Neuron (in vitro differentiated cells): ENCODE measurements around the gene NFATC3.

ENCODE experiments used
- H2AFZ ChIP-seq: one replicate; pipeline ENCODE4 v1.6.1; 2013; ENCODE audit warnings: low read depth, mild to moderate bottlenecking, inconsistent platforms, low read length, moderate library complexity
- H3K27me3 ChIP-seq: one replicate; pipeline ENCODE4 v1.6.1; 2013; ENCODE audit warnings: low read length; ENCODE audit not compliant: insufficient read depth
- H3K36me3 ChIP-seq: one replicate; pipeline ENCODE4 v1.6.1; 2013; ENCODE audit warnings: low read length; ENCODE audit not compliant: insufficient read depth
- H3K4me1 ChIP-seq: one replicate; pipeline ENCODE4 v1.6.1; 2013; ENCODE audit warnings: low read length; ENCODE audit not compliant: insufficient read depth
- H3K4me3 ChIP-seq: 2 replicates; pipeline ENCODE4 v1.5.1; 2013; ENCODE audit warnings: mild to moderate bottlenecking, low read length, moderate library complexity
- H3K9me3 ChIP-seq: one replicate; pipeline ENCODE4 v1.6.1; 2013; ENCODE audit warnings: low read length

NFATC3 gene

GRCh38 chr16:68065716-68066305 lies 19.4 kb upstream of the NFATC3 start:
- peaks cover 22% of the 10 kb centered on the region for H3K36me3 ChIP-seq

GRCh38 chr16:68066763-68067162 lies 18.4 kb upstream of the NFATC3 start:
- Histone ChIP-seq H3K9me3 (no peaks in the 10 kb centered on the region), H3K4me3 (no peak overlapping the region), H3K4me1 (peaks cover 20% of the 10 kb centered on the region), H2AFZ (no peak overlapping the region), H3K27me3 (no peaks in the 10 kb centered on the region), H3K36me3 (peaks cover 23% of the 10 kb centered on the region)

More at GRCh38 chr16:68065716-68066305, 19.4 kb upstream of the NFATC3 start:
- Histone ChIP-seq H2AFZ (no peak overlapping the region), H3K27me3 (no peaks in the 10 kb centered on the region), H3K4me1 (peaks cover 20% of the 10 kb centered on the region), H3K9me3 (no peaks in the 10 kb centered on the region), H3K4me3 (no peak overlapping the region)

DNA sequence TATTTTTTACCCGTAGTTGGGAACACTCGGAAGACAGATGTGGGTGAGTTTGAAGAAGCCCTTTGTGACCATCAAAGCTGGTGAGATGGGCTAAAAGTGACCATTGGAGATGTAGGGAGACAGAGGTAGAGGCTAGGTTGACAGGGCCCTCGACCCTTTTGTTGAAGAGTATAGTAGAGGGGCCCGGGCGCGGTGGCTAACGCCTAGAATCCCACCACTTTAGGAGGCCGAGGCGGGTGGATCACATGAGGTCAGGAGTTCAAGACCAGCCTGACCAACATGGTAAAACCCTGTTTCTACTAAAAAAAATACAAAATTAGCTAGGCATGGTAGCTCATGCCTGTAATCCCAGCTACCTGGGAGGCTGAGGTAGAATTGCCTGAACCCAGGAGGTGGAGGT lies 16.2 kb upstream of the NFATC3 start:
- Histone ChIP-seq H2AFZ (no peak overlapping the region), H3K36me3 (peaks cover 37% of the 10 kb centered on the region), H3K9me3 (no peaks in the 10 kb centered on the region), H3K4me3 (no peak overlapping the region), H3K27me3 (no peaks in the 10 kb centered on the region), H3K4me1 (peaks cover 20% of the 10 kb centered on the region)

GRCh38 chr16:68069511-68070248 lies 15.5 kb upstream of the NFATC3 start:
- no peak overlapping the region for H2AFZ ChIP-seq
- H3K9me3 ChIP-seq: no peaks in the 10 kb centered on the region
- peaks cover 20% of the 10 kb centered on the region for H3K4me1 ChIP-seq
- H3K36me3 ChIP-seq: peaks cover 44% of the 10 kb centered on the region
- H3K4me3 ChIP-seq: no peak overlapping the region
- H3K27me3 ChIP-seq: no peaks in the 10 kb centered on the region

- H3K36me3 ChIP-seq: peaks cover 50% of the 10 kb centered on the region
- no peaks in the 10 kb centered on the region for H3K27me3 ChIP-seq
- no peaks in the 10 kb centered on the region for H3K9me3 ChIP-seq
- no peak overlapping the region for H3K4me3 ChIP-seq
- peaks cover 15% of the 10 kb centered on the region for H3K4me1 ChIP-seq
- no peak overlapping the region for H2AFZ ChIP-seq
Measured at GRCh38 chr16:68070249-68070730, 14.9 kb upstream of the NFATC3 start.

DNA sequence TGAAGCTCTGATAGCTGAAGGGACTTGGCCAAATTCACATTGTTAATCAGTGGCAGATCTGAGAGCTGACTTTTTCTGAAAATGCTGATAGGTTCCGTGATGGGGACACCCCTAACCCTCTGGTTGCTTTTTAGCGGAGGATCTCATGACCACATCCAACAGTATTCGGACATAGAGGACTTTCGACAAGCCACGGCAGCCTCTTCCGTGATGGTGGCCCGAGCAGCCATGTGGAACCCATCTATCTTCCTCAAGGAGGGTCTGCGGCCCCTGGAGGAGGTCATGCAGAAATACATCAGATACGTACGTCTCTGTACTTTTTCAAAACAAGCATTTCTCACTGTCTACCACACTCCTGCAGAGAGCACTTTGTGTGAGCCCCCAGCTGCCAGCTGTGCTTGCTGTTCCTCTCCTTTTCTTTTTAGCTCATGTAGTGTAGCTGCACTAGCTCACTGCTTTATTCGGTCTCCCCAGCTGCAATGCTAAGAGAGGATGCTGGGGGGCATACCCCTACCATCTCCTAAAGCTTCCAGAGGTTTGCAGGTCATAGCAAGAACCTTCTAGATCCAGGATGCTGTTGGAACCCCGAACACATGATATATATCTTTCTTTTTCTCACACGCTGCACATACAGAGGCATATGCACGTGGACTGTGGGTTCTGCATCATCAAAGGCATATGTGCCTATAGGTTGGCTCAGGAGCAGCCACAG lies 14.2 kb upstream of the NFATC3 start:
- H3K36me3 ChIP-seq: peaks cover 57% of the 10 kb centered on the region
- no peaks in the 10 kb centered on the region for H3K9me3 ChIP-seq
- H3K4me1 ChIP-seq: peaks cover 8% of the 10 kb centered on the region
- no peaks in the 10 kb centered on the region for H3K27me3 ChIP-seq
- H2AFZ ChIP-seq: no peak overlapping the region
- no peak overlapping the region for H3K4me3 ChIP-seq

DNA sequence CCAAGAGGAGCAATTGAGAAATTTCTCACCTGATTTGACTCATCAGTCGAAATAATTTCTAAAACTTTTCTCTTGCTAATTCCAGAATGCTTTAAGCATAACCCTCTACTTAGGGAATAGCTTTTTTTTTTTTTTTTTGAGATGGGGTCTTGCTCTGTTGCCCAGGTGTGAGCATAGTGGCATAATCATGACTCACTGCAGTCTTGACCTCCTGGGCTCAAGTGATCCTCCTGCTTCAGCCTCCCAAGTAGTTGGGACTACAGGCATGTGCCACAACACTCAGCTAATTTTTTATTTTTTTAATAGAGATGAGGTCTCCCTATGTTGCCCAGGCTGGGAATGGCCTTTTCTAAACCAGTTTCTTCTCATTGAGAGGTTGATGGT lies 13.7 kb upstream of the NFATC3 start:
- no peak overlapping the region for H3K4me3 ChIP-seq
- H3K36me3 ChIP-seq: peaks cover 62% of the 10 kb centered on the region
- no peak overlapping the region for H2AFZ ChIP-seq
- H3K4me1 ChIP-seq: peaks cover 2% of the 10 kb centered on the region
- H3K9me3 ChIP-seq: no peaks in the 10 kb centered on the region
- no peaks in the 10 kb centered on the region for H3K27me3 ChIP-seq

- H3K27me3 ChIP-seq: no peaks in the 10 kb centered on the region
- H3K9me3 ChIP-seq: no peaks in the 10 kb centered on the region
- no peaks in the 10 kb centered on the region for H3K4me1 ChIP-seq
- H3K4me3 ChIP-seq: no peak overlapping the region
- peaks cover 64% of the 10 kb centered on the region for H3K36me3 ChIP-seq
- no peak overlapping the region for H2AFZ ChIP-seq
Measured at GRCh38 chr16:68072038-68072695, 13.0 kb upstream of the NFATC3 start.

- no peak overlapping the region for H3K4me3 ChIP-seq
- H3K27me3 ChIP-seq: no peaks in the 10 kb centered on the region
- H2AFZ ChIP-seq: no peak overlapping the region
- H3K36me3 ChIP-seq: peaks cover 76% of the 10 kb centered on the region
- H3K9me3 ChIP-seq: no peaks in the 10 kb centered on the region
- H3K4me1 ChIP-seq: no peaks in the 10 kb centered on the region
Measured at GRCh38 chr16:68073902-68074760, 11.0 kb upstream of the NFATC3 start.

- H2AFZ ChIP-seq: no peak overlapping the region
- no peaks in the 10 kb centered on the region for H3K27me3 ChIP-seq
- no peaks in the 10 kb centered on the region for H3K9me3 ChIP-seq
- peaks cover 74% of the 10 kb centered on the region for H3K36me3 ChIP-seq
- H3K4me3 ChIP-seq: no peak overlapping the region
- no peaks in the 10 kb centered on the region for H3K4me1 ChIP-seq
Measured at GRCh38 chr16:68074850-68075555, 10.2 kb upstream of the NFATC3 start.

GRCh38 chr16:68075980-68076379 lies 9.2 kb upstream of the NFATC3 start:
- peaks cover 66% of the 10 kb centered on the region for H3K36me3 ChIP-seq
- H3K4me3 ChIP-seq: no peak overlapping the region
- H2AFZ ChIP-seq: no peak overlapping the region
- H3K4me1 ChIP-seq: no peaks in the 10 kb centered on the region
- no peaks in the 10 kb centered on the region for H3K27me3 ChIP-seq
- H3K9me3 ChIP-seq: no peaks in the 10 kb centered on the region

- Histone ChIP-seq H3K4me1 (no peaks in the 10 kb centered on the region), H3K27me3 (no peaks in the 10 kb centered on the region), H3K36me3 (peaks cover 60% of the 10 kb centered on the region), H3K4me3 (no peak overlapping the region), H2AFZ (no peak overlapping the region), H3K9me3 (no peaks in the 10 kb centered on the region)
Measured at GRCh38 chr16:68076560-68076959, 8.6 kb upstream of the NFATC3 start.
